K562 (cell line): Measurements from ENCODE around the gene SORCS2. TPM values are rescaled to one million over a fixed set of nuclear protein-coding genes. Genes with fewer than 3 reads are reported as not detected.

Experiments used
- ATAC-seq: fragments of 200-7000 bp; cut with Tn5 transposase; 3 replicates; pipeline ENCODE4 v1.9.1; 2020; ENCODE audit warnings: moderate library complexity
- BruUV-seq: library from RNA; stranded (reverse); fragments of 400-500 nt; replicated peaks from 2 replicates; lab custom pipeline; 2021; lab: Mats Ljungman, UMichigan
- CTCF ChIA-PET: fragments of 300-600 bp; formaldehyde crosslinking; extraction: SDS; loops from one replicate; lab custom pipeline; 2021; ENCODE audit warnings: low intra/inter-chr PET ratio; lab: Yijun Ruan, JAX
- POLR2A ChIA-PET: fragments of 300-600, 350-650 bp; sonication (Branson Sonifier 250); formaldehyde crosslinking; extraction: SDS; loops from one replicate; lab custom pipeline; 2021; ENCODE audit warnings: antibody characterized with exemption, inconsistent platforms; lab: Yijun Ruan, JAX
- DNase-seq, 4 experiments: peaks; one replicate each; pipeline versions ENCODE4 v3.0.0 to v3.0.0-alpha.2; 2011 to 2018; ENCODE audit warnings: low spot score in 3 of 4, mixed read lengths in 3 of 4; ENCODE audit errors: extremely low read depth in 1 of 4
- FAIRE-seq: peaks from 2 replicates; lab custom pipeline; 2011; peaks lifted over from hg19 to GRCh38; lab: Jason Lieb, UNC
- H2AFZ ChIP-seq: 2 replicates; pipeline ENCODE4 v1.6.0; 2011; ENCODE audit warnings: low read depth, low read length, control low read depth, inconsistent platforms
- H3K27ac ChIP-seq: fragments of 200-600 bp; 3 replicates; pipeline ENCODE4 v1.8.0; 2011; ENCODE audit warnings: low read depth, mild to moderate bottlenecking, control low read depth, inconsistent platforms, low read length, moderate library complexity, mixed read lengths; ENCODE audit errors: extremely low read depth
- H3K27me3 ChIP-seq, 2 experiments: fragments of 300-600 bp in 1 of 2; 2 replicates in 1 of 2; 3 replicates in 1 of 2; pipeline versions ENCODE4 v1.6.0 to v1.8.0; 2011; ENCODE audit warnings: inconsistent platforms in 2 of 2, low read length in 2 of 2, mild to moderate bottlenecking in 1 of 2, mixed read lengths in 1 of 2, moderate library complexity in 1 of 2; ENCODE audit not compliant: control insufficient read depth in 2 of 2, insufficient read depth in 2 of 2
- H3K36me3 ChIP-seq: fragments of 300-600 bp; 3 replicates; pipeline ENCODE4 v1.8.0; 2011; ENCODE audit warnings: mild to moderate bottlenecking, low read length, inconsistent platforms; ENCODE audit not compliant: control insufficient read depth, insufficient read depth
- H3K4me1 ChIP-seq, 2 experiments: fragments of 200-600 bp in 1 of 2; replicated peaks in 1 of 2; 2 replicates in 1 of 2; 3 replicates in 1 of 2; pipeline versions ENCODE4 v1.5.1 to v1.8.0; 2011; ENCODE audit warnings: inconsistent platforms in 2 of 2, low read length in 2 of 2, mild to moderate bottlenecking in 1 of 2, mixed read lengths in 1 of 2, moderate library complexity in 1 of 2; ENCODE audit not compliant: control insufficient read depth in 2 of 2, insufficient read depth in 2 of 2
- H3K4me2 ChIP-seq: 2 replicates; pipeline ENCODE4 v1.6.1; 2011; ENCODE audit warnings: low read length, control low read depth, inconsistent platforms, mixed read lengths; ENCODE audit not compliant: insufficient read depth
- H3K4me3 ChIP-seq: fragments of 200-600 bp; sonication (generic), shearing (Covaris generic); 2 replicates; pipeline ENCODE4 v1.5.1; 2016; ENCODE audit warnings: control low read depth, inconsistent platforms
- H3K79me2 ChIP-seq: fragments of 200-600 bp; 3 replicates; pipeline ENCODE4 v1.8.0; 2011; ENCODE audit warnings: low read length, inconsistent platforms; ENCODE audit not compliant: control insufficient read depth, insufficient read depth
- H3K9ac ChIP-seq, 2 experiments: 2 replicates each; pipeline versions ENCODE4 v1.6.0 to v1.6.1; 2011; ENCODE audit warnings: low read depth in 2 of 2, low read length in 2 of 2, control low read depth in 1 of 2, inconsistent platforms in 1 of 2, mild to moderate bottlenecking in 1 of 2, mixed read lengths in 1 of 2; ENCODE audit not compliant: insufficient read depth in 1 of 2
- H3K9me1 ChIP-seq: one replicate; pipeline ENCODE4 v1.6.0; 2011; ENCODE audit warnings: inconsistent platforms, mild to moderate bottlenecking, low read length, moderate library complexity; ENCODE audit not compliant: control insufficient read depth, insufficient read depth
- H3K9me3 ChIP-seq: replicated peaks from 2 replicates; pipeline ENCODE4 v1.5.1; 2011; ENCODE audit warnings: low read depth, low read length, inconsistent platforms; ENCODE audit not compliant: control insufficient read depth, insufficient read depth
- H4K20me1 ChIP-seq: replicated peaks from 2 replicates; pipeline ENCODE4 v1.6.1; 2011; ENCODE audit warnings: low read length, inconsistent platforms, mixed read lengths; ENCODE audit not compliant: control insufficient read depth, insufficient read depth
- BCOR ChIP-seq: fragments of 450-650 bp; IDR thresholded peaks from 2 replicates; pipeline ENCODE4 v1.6.1; 2016
- CBFA2T3 ChIP-seq: fragments of 450-650 bp; IDR thresholded peaks from 2 replicates; pipeline ENCODE4 v1.6.1; 2017
- CBX8 ChIP-seq: fragments of 200-600 bp; sonication (generic); IDR thresholded peaks from 2 replicates; pipeline ENCODE4 v1.6.1; 2012; ENCODE audit warnings: borderline replicate concordance, mixed run types, low read depth, mild to moderate bottlenecking, moderate library complexity, mixed read lengths, low read length, control low read depth, inconsistent platforms; ENCODE audit not compliant: poor library complexity, severe bottlenecking; ENCODE audit errors: extremely low read depth
- CEBPG ChIP-seq, 3 experiments: fragments of 200-800 bp in 1 of 3; sonication (Bioruptor generic) in 1 of 3; sonication (generic) in 1 of 3; formaldehyde crosslinking in 1 of 3; IDR thresholded peaks in 2 of 3; conservative IDR thresholded peaks in 1 of 3; 2 replicates each; pipeline versions ENCODE4 v1.6.1 to v1.8.0; 2016 to 2022; ENCODE audit warnings: missing compliant biosample characterization in 2 of 3, missing genetic modification characterization in 2 of 3, mild to moderate bottlenecking in 1 of 3, missing genetic modification reagents in 1 of 3
- EGR1 ChIP-seq: fragments of 450-650 bp; conservative IDR thresholded peaks from 2 replicates; pipeline ENCODE4 v1.6.1; 2017; ENCODE audit warnings: mild to moderate bottlenecking
- FOXJ3 ChIP-seq: sonication (generic); formaldehyde crosslinking; IDR thresholded peaks from 2 replicates; pipeline ENCODE4 v1.4.0; 2020; ENCODE audit warnings: mild to moderate bottlenecking, missing genetic modification reagents
- POLR2G ChIP-seq: fragments of 200-400 bp; formaldehyde crosslinking; IDR thresholded peaks from 2 replicates; pipeline ENCODE4 v1.6.1; 2017; ENCODE audit warnings: low read depth, mild to moderate bottlenecking, antibody characterized with exemption, low read length, moderate library complexity
- RBM15 ChIP-seq: fragments of 200-400 bp; formaldehyde crosslinking; IDR thresholded peaks from 2 replicates; pipeline ENCODE4 v1.6.1; 2018; ENCODE audit warnings: mild to moderate bottlenecking, low read length, moderate library complexity; ENCODE audit not compliant: insufficient read depth
- XRCC4 ChIP-seq: IDR thresholded peaks from one replicate; pipeline ENCODE4 v1.6.1; 2011; ENCODE audit not compliant: insufficient read depth, insufficient read length; ENCODE audit errors: extremely low read depth
- YY1 ChIP-seq, 3 experiments: IDR thresholded peaks; 2 replicates each; pipeline ENCODE4 v1.6.1; 2011; ENCODE audit warnings: low read length in 2 of 3, mild to moderate bottlenecking in 2 of 3, moderate library complexity in 2 of 3, borderline replicate concordance in 1 of 3, control low read depth in 1 of 3, low read depth in 1 of 3; ENCODE audit not compliant: insufficient read depth in 3 of 3, insufficient replicate concordance in 2 of 3, control insufficient read depth in 1 of 3, insufficient read length in 1 of 3; ENCODE audit errors: extremely low read depth in 1 of 3
- ZNF444 ChIP-seq: fragments of 250-450 bp; sonication (Bioruptor Pico); IDR thresholded peaks from 2 replicates; pipeline ENCODE4 v1.4.0; 2020; ENCODE audit warnings: mild to moderate bottlenecking, moderate library complexity
- ZNF764 ChIP-seq: fragments of 250-450 bp; sonication (Bioruptor Pico); IDR thresholded peaks from 2 replicates; pipeline ENCODE4 v1.4.0; 2020; ENCODE audit warnings: low read depth, mild to moderate bottlenecking, moderate library complexity
- WGBS: fragments of 100-300 bp; shearing (Covaris generic); methylation state at CpG from one replicate; pipeline ENCODE4 v1.1.6; 2016; ENCODE audit warnings: low coverage, mixed read lengths; ENCODE audit not compliant: insufficient coverage; ENCODE audit errors: missing lambda C conversion rate; 5-methylcytosine and 5-hydroxymethylcytosine counted together
- in situ Hi-C: fragments of 300-500 bp; cut with MboI; formaldehyde crosslinking; loops from 4 replicates; pipeline ENCODE4 v1.15.0; 2018; ENCODE audit warnings: inconsistent platforms, mixed read lengths
- intact Hi-C: fragments of 100-400 bp; cut with micrococcal nuclease; formaldehyde crosslinking; loops from 2 replicates; pipeline ENCODE4 v1.14.2; 2022
- polyA plus RNA-seq, 8 experiments: library from polyadenylated mRNA; depleted of rRNA in 4 of 8; stranded (reverse) in 5 of 8; unstranded in 3 of 8; fragments of >200 nt; fragmentation: Nextera tagmentation in 2 of 8; fragmentation: Illumina TruSeq in 1 of 8; extraction: Ambion mirVana in 2 of 8; extraction: Trizol in 1 of 8; gene quantifications; 2 replicates each; pipeline versions ENCODE4 v1.2.1 to v1.2.3, GENCODE V29; 2011 to 2014; ENCODE audit warnings: inconsistent platforms in 1 of 8, missing spikeins in 1 of 8
- total RNA-seq, 7 experiments: library from RNA; depleted of rRNA in 6 of 7; stranded (reverse); fragments of >200 nt in 6 of 7; fragmentation: Illumina TruSeq in 2 of 7; extraction: Trizol in 2 of 7; gene quantifications; 2 replicates each; pipeline versions ENCODE4 v1.2.1 to v1.2.3, GENCODE V29; 2011 to 2021; ENCODE audit warnings: low replicate concordance in 1 of 7
- TF ChIP-seq, protein P1 (sequence below): fragments of 250-450 bp; sonication (Bioruptor Pico); IDR thresholded peaks from 2 replicates; pipeline ENCODE4 v1.6.1; 2021; ENCODE audit warnings: mild to moderate bottlenecking
- TF ChIP-seq, protein P2 (sequence below), 2 experiments: IDR thresholded peaks; 2 replicates each; pipeline ENCODE4 v1.6.1; 2011; ENCODE audit warnings: borderline replicate concordance in 1 of 2, control low read depth in 1 of 2, low read depth in 1 of 2, low read length in 1 of 2, mild to moderate bottlenecking in 1 of 2, mixed read lengths in 1 of 2, moderate library complexity in 1 of 2; ENCODE audit not compliant: insufficient read depth in 1 of 2, insufficient read length in 1 of 2, poor library complexity in 1 of 2, severe bottlenecking in 1 of 2; ENCODE audit errors: extremely low read depth in 1 of 2
- TF ChIP-seq, protein P3 (sequence below), 2 experiments: fragments of 450-650 bp; IDR thresholded peaks; 2 replicates each; pipeline ENCODE4 v1.6.1; 2018; ENCODE audit warnings: mild to moderate bottlenecking in 2 of 2, low read depth in 1 of 2; ENCODE audit not compliant: partially characterized antibody in 2 of 2

The SORCS2 gene
- total and polyA plus RNA-seq, 9 of the 15 experiments (the other 6 are each of a cell fraction or from before 2014, with no cell fraction given): not detected

DNA sequence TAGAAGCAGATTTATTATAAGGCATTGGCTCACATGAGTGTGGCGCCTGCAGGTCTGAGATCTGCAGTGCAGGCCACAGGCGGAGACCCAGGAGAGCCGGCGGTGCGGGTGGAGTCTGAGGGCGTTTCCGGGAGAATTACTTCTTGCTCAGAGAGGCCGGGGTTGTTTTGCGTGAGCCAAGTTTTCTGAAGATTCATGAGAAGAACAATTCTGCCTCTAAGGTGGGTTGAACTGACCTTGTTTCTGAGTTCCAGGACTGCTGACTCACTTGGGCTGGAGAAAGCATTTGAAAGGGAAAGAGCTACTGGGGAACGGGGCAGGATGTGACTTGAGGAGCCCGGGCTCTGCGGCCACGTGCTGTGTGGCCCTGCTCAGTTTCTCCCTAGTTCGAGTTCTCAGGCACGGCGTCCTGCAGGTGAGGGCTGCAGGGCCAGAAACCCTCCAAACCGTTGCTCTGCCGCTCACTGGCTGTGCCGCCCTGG is 36.7 kb upstream of the SORCS2 start:
- H3K27ac ChIP-seq: no peak overlapping the region
- peaks cover 4% of the 10 kb centered on the region; the same call in 1 of the 2 replicates for H4K20me1 ChIP-seq
- ChIA-PET POLR2A (interaction anchor here (0.6 kb wide), 1 partner anchor 1391 kb away, joined by 3 read pairs; no protein-coding TSS in a partner anchor), CTCF (no interaction called here)
- BruUV-seq: no TSS peak
- H3K9me1 ChIP-seq: no peaks in the 10 kb centered on the region
- no peak for FAIRE-seq
- H2AFZ ChIP-seq: peak overlapping the region; percentile 78
- H3K4me2 ChIP-seq: no peak overlapping the region
- in situ Hi-C loops (no loop called here), intact Hi-C loops (no loop called here)
- peaks cover 33 to 72% of the 10 kb centered on the region in 2 experiments for H3K27me3 ChIP-seq
- WGBS: 18% methylated on average over 19 of the region's 19 CpGs
- no peaks in the 10 kb centered on the region for H3K9me3 ChIP-seq
- H3K79me2 ChIP-seq: no peaks in the 10 kb centered on the region
- peak; percentile 57 for ATAC-seq
- H3K4me3 ChIP-seq: no peak overlapping the region
- H3K4me1 ChIP-seq: peaks cover 11 to 15% of the 10 kb centered on the region in 2 experiments; a peak in 3 of 5 replicates
- no peak overlapping the region for H3K9ac ChIP-seq
- DNase-seq: peak; percentile 32 to 41 (median 36)
- no peaks in the 10 kb centered on the region for H3K36me3 ChIP-seq
- no peak for TF ChIP-seq YY1 (IDR thresholded peaks at IDR 0.05; ENCODE audit: borderline replicate concordance in 1 of 3, control insufficient read depth in 1 of 3, extremely low read depth in 1 of 3, insufficient read depth in 3 of 3, insufficient read length in 1 of 3, insufficient replicate concordance in 2 of 3, low read depth in 1 of 3, low read length in 2 of 3)
- no peak for TF ChIP-seq XRCC4
- TF ChIP-seq CBX8: no peak
- TF ChIP-seq ZNF764 (CRISPR knock-in tag): no peak
- no peak for TF ChIP-seq CBFA2T3
- TF ChIP-seq, protein P1, sequence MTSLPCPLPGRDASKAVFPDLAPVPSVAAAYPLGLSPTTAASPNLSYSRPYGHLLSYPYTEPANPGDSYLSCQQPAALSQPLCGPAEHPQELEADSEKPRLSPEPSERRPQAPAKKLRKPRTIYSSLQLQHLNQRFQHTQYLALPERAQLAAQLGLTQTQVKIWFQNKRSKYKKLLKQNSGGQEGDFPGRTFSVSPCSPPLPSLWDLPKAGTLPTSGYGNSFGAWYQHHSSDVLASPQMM (CRISPR knock-in tag): no peak
- no peak for TF ChIP-seq FOXJ3 (CRISPR knock-in tag)
- TF ChIP-seq RBM15: no peak
- TF ChIP-seq, protein P2, sequence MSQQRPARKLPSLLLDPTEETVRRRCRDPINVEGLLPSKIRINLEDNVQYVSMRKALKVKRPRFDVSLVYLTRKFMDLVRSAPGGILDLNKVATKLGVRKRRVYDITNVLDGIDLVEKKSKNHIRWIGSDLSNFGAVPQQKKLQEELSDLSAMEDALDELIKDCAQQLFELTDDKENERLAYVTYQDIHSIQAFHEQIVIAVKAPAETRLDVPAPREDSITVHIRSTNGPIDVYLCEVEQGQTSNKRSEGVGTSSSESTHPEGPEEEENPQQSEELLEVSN (IDR thresholded peaks at IDR 0.05; ENCODE audit: borderline replicate concordance in 1 of 2, extremely low read depth in 1 of 2, insufficient read depth in 1 of 2, insufficient read length in 1 of 2, low read depth in 1 of 2, low read length in 1 of 2, poor library complexity in 1 of 2, severe bottlenecking in 1 of 2): peak; percentile 51 to 67
- no peak for TF ChIP-seq CEBPG (CRISPR knock-in tag; IDR thresholded peaks at IDR 0.05)
- TF ChIP-seq CEBPG (tag; conservative IDR thresholded peaks at IDR 0.05 in 1 of 2, IDR thresholded peaks at IDR 0.05 in 1 of 2): no peak
- TF ChIP-seq, protein P3, sequence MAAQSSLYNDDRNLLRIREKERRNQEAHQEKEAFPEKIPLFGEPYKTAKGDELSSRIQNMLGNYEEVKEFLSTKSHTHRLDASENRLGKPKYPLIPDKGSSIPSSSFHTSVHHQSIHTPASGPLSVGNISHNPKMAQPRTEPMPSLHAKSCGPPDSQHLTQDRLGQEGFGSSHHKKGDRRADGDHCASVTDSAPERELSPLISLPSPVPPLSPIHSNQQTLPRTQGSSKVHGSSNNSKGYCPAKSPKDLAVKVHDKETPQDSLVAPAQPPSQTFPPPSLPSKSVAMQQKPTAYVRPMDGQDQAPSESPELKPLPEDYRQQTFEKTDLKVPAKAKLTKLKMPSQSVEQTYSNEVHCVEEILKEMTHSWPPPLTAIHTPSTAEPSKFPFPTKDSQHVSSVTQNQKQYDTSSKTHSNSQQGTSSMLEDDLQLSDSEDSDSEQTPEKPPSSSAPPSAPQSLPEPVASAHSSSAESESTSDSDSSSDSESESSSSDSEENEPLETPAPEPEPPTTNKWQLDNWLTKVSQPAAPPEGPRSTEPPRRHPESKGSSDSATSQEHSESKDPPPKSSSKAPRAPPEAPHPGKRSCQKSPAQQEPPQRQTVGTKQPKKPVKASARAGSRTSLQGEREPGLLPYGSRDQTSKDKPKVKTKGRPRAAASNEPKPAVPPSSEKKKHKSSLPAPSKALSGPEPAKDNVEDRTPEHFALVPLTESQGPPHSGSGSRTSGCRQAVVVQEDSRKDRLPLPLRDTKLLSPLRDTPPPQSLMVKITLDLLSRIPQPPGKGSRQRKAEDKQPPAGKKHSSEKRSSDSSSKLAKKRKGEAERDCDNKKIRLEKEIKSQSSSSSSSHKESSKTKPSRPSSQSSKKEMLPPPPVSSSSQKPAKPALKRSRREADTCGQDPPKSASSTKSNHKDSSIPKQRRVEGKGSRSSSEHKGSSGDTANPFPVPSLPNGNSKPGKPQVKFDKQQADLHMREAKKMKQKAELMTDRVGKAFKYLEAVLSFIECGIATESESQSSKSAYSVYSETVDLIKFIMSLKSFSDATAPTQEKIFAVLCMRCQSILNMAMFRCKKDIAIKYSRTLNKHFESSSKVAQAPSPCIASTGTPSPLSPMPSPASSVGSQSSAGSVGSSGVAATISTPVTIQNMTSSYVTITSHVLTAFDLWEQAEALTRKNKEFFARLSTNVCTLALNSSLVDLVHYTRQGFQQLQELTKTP (IDR thresholded peaks at IDR 0.05; ENCODE audit: low read depth in 1 of 2, partially characterized antibody in 2 of 2): no peak
- TF ChIP-seq ZNF444 (CRISPR knock-in tag): no peak
- TF ChIP-seq BCOR: no peak
- no peak for TF ChIP-seq POLR2G
- TF ChIP-seq EGR1: no peak
